HG03460 (cell line): ENCODE data around the gene TEX19.
"Not testable (repeated sequence)": the region's sequence is repeated elsewhere in the genome, so short reads cannot be mapped to it uniquely, and the experiment has no call there.

ENCODE experiments used
- ATAC-seq: cut with Tn5 transposase; IDR thresholded peaks from one replicate; pipeline ENCODE4 v1.9.1; 2021; ENCODE audit not compliant: unreplicated experiment

The TEX19 gene

GRCh38 chr17:82334622-82335394 lies 24.2 kb upstream of the TEX19 start:
- ATAC-seq: no peak

GRCh38 chr17:82338858-82339633 lies 20.0 kb upstream of the TEX19 start:
- ATAC-seq: no peak

GRCh38 chr17:82339634-82340580 lies 19.1 kb upstream of the TEX19 start:
- ATAC-seq: no peak

- ATAC-seq: no peak
Observed at GRCh38 chr17:82342361-82343079, 16.5 kb upstream of the TEX19 start.

GRCh38 chr17:82343560-82343959 lies 15.5 kb upstream of the TEX19 start:
- no peak for ATAC-seq

- no peak for ATAC-seq
Observed at GRCh38 chr17:82344175-82344907, 14.7 kb upstream of the TEX19 start.

- no peak for ATAC-seq
Observed at GRCh38 chr17:82345151-82345976, 13.7 kb upstream of the TEX19 start.

GRCh38 chr17:82346342-82347300 lies 12.4 kb upstream of the TEX19 start:
- no peak for ATAC-seq

- not testable (repeated sequence) for ATAC-seq
Observed at GRCh38 chr17:82347994-82348393, 11.1 kb upstream of the TEX19 start.

GRCh38 chr17:82348434-82348833 lies 10.6 kb upstream of the TEX19 start:
- no peak for ATAC-seq

GRCh38 chr17:82348866-82349265 lies 10.2 kb upstream of the TEX19 start:
- no peak for ATAC-seq

GRCh38 chr17:82349287-82349701 lies 9.8 kb upstream of the TEX19 start:
- no peak for ATAC-seq

- ATAC-seq: no peak
Observed at GRCh38 chr17:82350182-82351030, 8.6 kb upstream of the TEX19 start.

GRCh38 chr17:82351254-82351712 lies 7.8 kb upstream of the TEX19 start:
- ATAC-seq: peak; percentile 44

GRCh38 chr17:82351713-82352488 lies 7.1 kb upstream of the TEX19 start:
- ATAC-seq: peak; percentile 51

- no peak for ATAC-seq
Observed at GRCh38 chr17:82353484-82353883, 5.6 kb upstream of the TEX19 start.
